Suprapubic skin (tissue), 4 donors: ENCODE data around the gene HBZ. TPM values are rescaled to one million over a fixed set of nuclear protein-coding genes. Genes with fewer than 3 reads are reported as not detected.

Experiments used
- DNase-seq, 2 donors: peaks; one replicate each; pipeline ENCODE4 v3.0.0-alpha.2; 2019; ENCODE audit warnings: low spot score in 2 of 2
- H3K27ac ChIP-seq: fragments of 200-600 bp; sonication (generic); one replicate; pipeline ENCODE4 v1.5.1; 2019
- H3K27me3 ChIP-seq: fragments of 200-600 bp; sonication (generic); one replicate; pipeline ENCODE4 v1.5.1; 2019
- H3K36me3 ChIP-seq: fragments of 200-600 bp; sonication (generic); one replicate; pipeline ENCODE4 v1.5.1; 2019
- H3K4me1 ChIP-seq: fragments of 200-600 bp; sonication (generic); one replicate; pipeline ENCODE4 v1.5.1; 2019
- H3K4me3 ChIP-seq: fragments of 200-600 bp; sonication (generic); one replicate; pipeline ENCODE4 v1.5.1; 2019; ENCODE audit warnings: mild to moderate bottlenecking
- H3K9me3 ChIP-seq: fragments of 200-600 bp; sonication (generic); one replicate; pipeline ENCODE4 v1.5.1; 2019
- CTCF ChIP-seq, 2 donors: fragments of 200-600 bp in 1 of 2; fragments of 450-650 bp in 1 of 2; sonication (generic) in 1 of 2; IDR thresholded peaks; one replicate each; pipeline ENCODE4 v1.5.1; 2016 to 2019; ENCODE audit warnings: antibody characterized with exemption in 2 of 2, mild to moderate bottlenecking in 1 of 2, moderate library complexity in 1 of 2
- EP300 ChIP-seq: sonication (generic); formaldehyde crosslinking; IDR thresholded peaks from one replicate; pipeline ENCODE4 v1.6.1; 2017; ENCODE audit warnings: antibody characterized with exemption
- POLR2A ChIP-seq, 2 donors: fragments of 450-650 bp; IDR thresholded peaks; one replicate each; pipeline ENCODE4 v1.6.1; 2017; ENCODE audit warnings: antibody characterized with exemption in 2 of 2, mild to moderate bottlenecking in 2 of 2, moderate library complexity in 2 of 2
- POLR2AphosphoS5 ChIP-seq, 3 donors: sonication (generic); formaldehyde crosslinking; IDR thresholded peaks; one replicate each; pipeline ENCODE4 v1.6.1; 2017; ENCODE audit warnings: antibody characterized with exemption in 3 of 3
- WGBS: methylation state at CpG from one replicate; pipeline ENCODE4 v1.1.5; 2018; 5-methylcytosine and 5-hydroxymethylcytosine counted together
- total RNA-seq, 4 donors: library from RNA; depleted of rRNA; stranded (reverse); fragments of >200 nt; gene quantifications; one replicate each; pipeline ENCODE4 v1.1.0, GENCODE V29; 2016

HBZ gene
- total RNA-seq, 4 donors from 2014 or later = not detected

- Histone ChIP-seq H3K27ac (no peak overlapping the region), H3K4me1 (peaks cover 24% of the 10 kb centered on the region), H3K9me3 (no peaks in the 10 kb centered on the region), H3K36me3 (no peaks in the 10 kb centered on the region), H3K4me3 (peak overlapping the region; percentile 31), H3K27me3 (peaks cover 45% of the 10 kb centered on the region)
- DNase-seq = peak in 1 of 2 donors; percentile 87
- TF ChIP-seq CTCF (IDR thresholded peaks at IDR 0.05) (peak; percentile 93 to 98), EP300 (no peak), POLR2A (IDR thresholded peaks at IDR 0.05) (no peak), POLR2AphosphoS5 (IDR thresholded peaks at IDR 0.05) (no peak)
- 24% methylated on average over 5 of the region's 22 CpGs for WGBS
These were observed 29.1 kb downstream of the HBZ start for GRCh38 chr16:181565-182021.

GRCh38 chr16:183005-183404 lies 30.6 kb downstream of the HBZ start:
- WGBS = 74% methylated on average over 7 of the region's 7 CpGs
- Histone ChIP-seq H3K4me1 (peaks cover 17% of the 10 kb centered on the region), H3K36me3 (peaks cover 10% of the 10 kb centered on the region), H3K9me3 (no peaks in the 10 kb centered on the region), H3K27me3 (peaks cover 35% of the 10 kb centered on the region), H3K27ac (no peak overlapping the region), H3K4me3 (no peak overlapping the region)
- DNase-seq = no peak
- TF ChIP-seq POLR2AphosphoS5 (IDR thresholded peaks at IDR 0.05) (no peak), POLR2A (IDR thresholded peaks at IDR 0.05) (no peak), EP300 (no peak), CTCF (IDR thresholded peaks at IDR 0.05) (no peak)

GRCh38 chr16:185213-185612 lies 32.8 kb downstream of the HBZ start:
- WGBS = 76% methylated on average over 13 of the region's 13 CpGs
- H3K9me3 ChIP-seq = no peaks in the 10 kb centered on the region

GRCh38 chr16:185691-186090 lies 33.2 kb downstream of the HBZ start:
- TF ChIP-seq POLR2A (IDR thresholded peaks at IDR 0.05) (no peak), CTCF (IDR thresholded peaks at IDR 0.05) (no peak), EP300 (no peak), POLR2AphosphoS5 (IDR thresholded peaks at IDR 0.05) (no peak)
- no peak for DNase-seq
- no peak overlapping the region for H3K4me3 ChIP-seq
- peaks cover 8% of the 10 kb centered on the region for H3K27me3 ChIP-seq
- no peak overlapping the region for H3K27ac ChIP-seq
- peaks cover 34% of the 10 kb centered on the region for H3K36me3 ChIP-seq
- WGBS = 61% methylated on average over 10 of the region's 11 CpGs
- H3K9me3 ChIP-seq = no peaks in the 10 kb centered on the region
- peaks cover 10% of the 10 kb centered on the region for H3K4me1 ChIP-seq

More at GRCh38 chr16:185213-185612, 32.8 kb downstream of the HBZ start:
- Histone ChIP-seq H3K27ac (no peak overlapping the region), H3K36me3 (peaks cover 29% of the 10 kb centered on the region), H3K27me3 (peaks cover 12% of the 10 kb centered on the region), H3K4me3 (no peak overlapping the region), H3K4me1 (peaks cover 15% of the 10 kb centered on the region)
- DNase-seq = no peak
- no peak for TF ChIP-seq EP300
- TF ChIP-seq POLR2A (IDR thresholded peaks at IDR 0.05) = no peak
- TF ChIP-seq POLR2AphosphoS5 (IDR thresholded peaks at IDR 0.05) = no peak

GRCh38 chr16:187330-187729 lies 34.9 kb downstream of the HBZ start:
- Histone ChIP-seq H3K4me3 (no peak overlapping the region), H3K9me3 (no peaks in the 10 kb centered on the region), H3K36me3 (peaks cover 51% of the 10 kb centered on the region), H3K27ac (no peak overlapping the region), H3K4me1 (no peaks in the 10 kb centered on the region), H3K27me3 (no peaks in the 10 kb centered on the region)
- DNase-seq = no peak
- WGBS = 97% methylated on average over 8 of the region's 8 CpGs
- TF ChIP-seq CTCF (IDR thresholded peaks at IDR 0.05) (no peak), EP300 (no peak), POLR2AphosphoS5 (IDR thresholded peaks at IDR 0.05) (no peak), POLR2A (IDR thresholded peaks at IDR 0.05) (no peak)

GRCh38 chr16:188674-189073 lies 36.2 kb downstream of the HBZ start:
- H3K9me3 ChIP-seq = no peaks in the 10 kb centered on the region
- WGBS = 82% methylated on average over 8 of the region's 8 CpGs
- H3K27me3 ChIP-seq = no peaks in the 10 kb centered on the region
- no peak overlapping the region for H3K27ac ChIP-seq
- H3K4me3 ChIP-seq = no peak overlapping the region
- H3K4me1 ChIP-seq = no peaks in the 10 kb centered on the region
- H3K36me3 ChIP-seq = peaks cover 64% of the 10 kb centered on the region
- no peak for DNase-seq
- TF ChIP-seq POLR2A (IDR thresholded peaks at IDR 0.05) = no peak
- TF ChIP-seq CTCF (IDR thresholded peaks at IDR 0.05) = no peak
- no peak for TF ChIP-seq EP300
- no peak for TF ChIP-seq POLR2AphosphoS5 (IDR thresholded peaks at IDR 0.05)
